ENCODE measurements around the gene ACIN1.
"Not testable (repeated sequence)": the region's sequence is repeated elsewhere in the genome, so short reads cannot be mapped to it uniquely, and the experiment has no call there.

Gene ACIN1

DNA sequence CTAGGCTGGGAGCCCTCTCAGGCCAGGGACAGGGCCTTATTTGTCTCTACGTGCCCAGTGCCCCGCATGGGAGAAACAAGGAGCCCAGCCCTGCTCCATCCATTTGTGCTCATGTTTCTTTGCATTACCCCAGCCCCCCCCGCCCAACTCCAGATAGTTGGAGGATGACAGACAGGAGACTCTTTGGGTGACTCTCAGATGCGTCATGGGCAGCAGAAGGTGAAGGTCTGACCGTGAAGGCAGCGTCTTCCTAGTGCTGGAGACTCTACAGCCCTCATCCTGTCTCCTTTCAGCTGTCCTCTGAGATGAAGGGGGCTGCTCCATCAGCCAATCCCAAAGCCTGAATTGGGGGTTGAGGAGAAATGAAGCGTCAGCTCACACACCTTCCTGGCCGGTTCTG is 53.2 kb downstream of the ACIN1 start:
- DNase-seq (ENCODE audit: low read depth): peak; percentile 72

DNA sequence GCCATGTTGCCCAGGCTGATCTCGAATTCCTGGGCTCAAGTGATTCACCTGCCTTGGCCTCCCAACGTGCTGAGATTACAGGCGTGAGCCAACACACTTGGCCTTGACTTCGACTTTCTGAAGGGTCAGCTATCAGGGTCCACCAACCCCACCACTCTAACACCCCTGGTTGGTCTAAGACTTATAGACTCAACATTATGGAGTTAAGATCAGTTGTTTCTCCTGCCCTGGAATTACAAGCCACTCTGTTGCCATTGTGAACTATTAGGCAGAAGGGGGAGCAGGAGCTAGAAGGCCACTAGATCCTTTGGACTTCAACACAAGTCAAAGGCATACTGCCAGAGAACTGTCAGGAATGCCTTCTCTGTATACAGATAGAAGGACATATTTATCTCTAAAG is 54.8 kb downstream of the ACIN1 start:
- no peak for DNase-seq (ENCODE audit: low read depth)

DNA sequence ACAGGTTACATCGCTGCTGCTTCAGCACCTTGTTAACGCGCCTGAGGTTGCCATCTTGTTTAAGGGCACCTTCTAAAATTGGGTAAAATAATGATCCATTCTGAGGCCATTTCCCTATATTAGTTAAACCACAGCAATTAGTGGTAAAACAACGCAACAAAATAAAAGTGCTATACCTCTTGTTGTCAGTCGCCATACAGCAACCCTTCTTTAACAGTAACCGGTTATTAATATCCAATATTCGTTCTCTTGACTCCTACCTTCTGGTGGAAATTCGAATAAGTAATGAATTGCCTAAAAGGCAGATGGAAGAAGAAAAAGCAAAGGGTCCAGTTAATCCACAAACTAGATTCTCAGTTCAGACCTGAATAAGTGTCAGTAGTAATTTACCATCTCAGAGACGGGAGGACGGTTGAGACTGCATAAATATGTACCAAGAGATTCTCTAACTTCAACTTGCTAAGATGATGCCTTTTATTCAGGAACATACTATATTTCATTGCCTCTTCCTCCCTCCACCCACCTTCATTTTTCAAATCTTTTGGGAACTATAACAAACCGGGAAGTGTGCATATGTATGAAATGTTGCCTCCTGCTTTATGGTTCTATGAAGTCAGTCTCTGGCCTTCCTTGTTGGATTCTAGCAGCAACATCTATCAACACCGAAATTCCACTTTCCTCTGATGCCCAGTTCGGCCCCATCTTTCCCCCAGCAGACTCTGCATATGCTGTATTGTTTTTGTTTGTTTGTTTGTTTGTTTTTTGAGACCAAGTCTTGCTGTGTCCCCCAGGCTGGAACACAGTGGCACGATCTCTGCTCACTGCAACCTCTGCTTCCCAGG is 59.4 kb downstream of the ACIN1 start:
- DNase-seq (ENCODE audit: low read depth): no peak

DNA sequence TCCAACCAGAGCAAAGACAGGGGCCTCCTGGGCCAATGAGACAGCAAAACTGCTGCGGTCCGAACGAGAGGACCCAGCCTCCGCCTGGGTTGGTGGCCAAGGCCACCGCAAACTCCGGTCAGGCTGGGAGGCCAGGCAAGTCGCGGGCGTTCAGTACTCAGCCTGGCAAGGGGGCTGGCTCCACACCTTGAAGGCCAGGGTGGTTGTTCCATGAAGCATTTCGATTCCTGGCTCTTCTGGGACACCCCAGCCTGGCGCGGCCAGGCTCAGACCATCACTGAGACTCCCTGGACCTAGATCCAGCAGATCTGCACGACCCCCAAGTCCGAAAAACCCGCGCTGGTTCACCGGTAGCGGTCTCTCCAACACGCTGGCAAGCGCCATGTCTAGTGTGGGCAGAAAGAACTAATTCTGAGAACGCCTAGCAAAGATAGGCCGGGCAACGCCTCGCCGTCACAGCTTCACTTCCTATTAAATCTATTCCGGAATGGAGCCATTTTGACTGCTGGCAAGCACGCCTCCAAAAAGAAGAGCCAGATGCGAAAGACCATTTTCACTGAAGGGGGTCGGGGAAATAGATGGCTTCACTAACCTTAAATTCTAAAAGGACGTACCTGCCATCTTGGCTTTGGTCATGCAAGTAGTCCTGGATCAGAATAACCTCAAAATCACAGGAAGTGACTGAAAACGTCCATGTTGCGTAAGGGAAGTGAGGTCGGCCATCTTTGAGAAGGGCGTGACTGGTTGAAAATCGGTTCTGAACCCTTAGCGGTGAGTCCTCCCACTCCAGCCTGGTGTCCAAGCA is 60.2 kb downstream of the ACIN1 start, which contains the start of gene PSMB5:
Gene PSMB5 (minus strand): TSS at position 403 of the 805 bp plus-strand sequence. CDS start 19 bp downstream, at position 384.
- DNase-seq (ENCODE audit: low read depth): peak; percentile 95

DNA sequence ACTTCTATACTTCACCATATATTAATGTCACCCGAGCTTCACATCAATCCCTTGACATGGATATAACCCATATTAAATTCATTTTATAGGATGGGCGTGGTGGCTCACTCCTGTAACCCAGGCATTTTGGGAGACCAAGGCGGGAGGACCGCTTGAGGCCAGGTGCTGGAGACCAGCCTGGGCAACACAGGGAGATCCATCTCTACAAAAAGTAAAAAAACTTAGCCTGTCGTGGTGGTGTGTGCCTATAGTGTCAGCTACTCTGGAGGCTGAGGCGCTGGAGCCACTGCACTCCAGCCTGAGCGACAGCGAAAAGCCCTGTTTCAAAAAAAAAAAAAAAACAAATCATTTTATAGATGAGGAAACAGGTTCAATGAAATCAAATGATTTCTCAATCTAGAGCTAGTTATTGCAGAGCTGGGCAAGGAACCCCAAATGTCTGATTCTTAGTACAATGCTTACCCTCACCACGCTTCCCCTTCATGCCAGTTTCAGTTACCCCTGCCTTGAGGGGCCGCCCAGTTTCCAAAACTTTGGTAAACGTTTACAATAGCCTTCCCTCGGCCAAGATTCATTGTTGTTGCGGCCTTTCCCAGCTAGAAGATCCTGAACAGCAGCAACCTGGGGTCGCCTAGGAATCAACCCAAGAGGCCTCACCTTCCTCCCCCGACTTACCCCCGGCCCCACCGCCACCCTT is 61.0 kb downstream of the ACIN1 start:
- DNase-seq (ENCODE audit: low read depth): no peak

DNA sequence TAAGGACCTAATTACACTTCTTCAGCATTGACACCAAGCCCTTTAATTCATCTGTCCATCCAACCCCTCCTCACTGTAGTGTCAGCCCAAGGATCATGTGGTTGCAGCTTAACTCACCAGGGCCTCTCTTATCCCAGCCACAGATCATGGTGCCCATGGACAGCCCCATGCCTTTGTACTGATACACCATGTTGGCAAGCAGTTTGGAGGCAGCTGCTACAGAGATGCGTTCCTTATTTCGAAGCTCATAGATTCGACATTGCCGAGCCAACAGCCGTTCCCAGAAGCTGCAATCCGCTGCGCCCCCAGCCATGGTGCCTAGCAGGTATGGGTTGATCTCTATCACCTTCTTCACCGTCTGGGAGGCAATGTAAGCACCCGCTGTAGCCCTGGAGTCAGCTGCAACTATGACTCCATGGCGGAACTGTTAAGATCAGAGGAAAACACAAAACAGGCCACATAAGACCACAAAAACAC is 61.6 kb downstream of the ACIN1 start:
- no peak for DNase-seq (ENCODE audit: low read depth)

DNA sequence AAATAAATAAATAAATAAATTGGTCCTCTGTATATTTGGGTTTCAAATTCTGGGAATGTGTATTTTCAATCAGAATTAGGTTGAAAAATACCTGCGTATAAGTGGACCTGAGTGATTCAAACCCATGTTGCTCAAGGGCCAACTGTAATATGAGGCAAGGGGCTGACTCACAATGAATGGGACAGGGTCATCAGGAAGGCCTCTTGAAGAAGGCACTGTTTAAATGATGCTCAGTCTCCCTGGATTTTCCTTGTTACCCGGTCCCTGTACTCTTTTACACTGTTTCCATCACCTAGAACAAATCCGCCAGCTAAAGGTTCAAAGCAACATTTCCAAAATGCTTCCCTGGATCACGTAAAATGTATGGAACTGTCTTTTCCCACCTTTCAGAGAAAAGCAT is 64.0 kb downstream of the ACIN1 start:
- no peak for DNase-seq (ENCODE audit: low read depth)

DNA sequence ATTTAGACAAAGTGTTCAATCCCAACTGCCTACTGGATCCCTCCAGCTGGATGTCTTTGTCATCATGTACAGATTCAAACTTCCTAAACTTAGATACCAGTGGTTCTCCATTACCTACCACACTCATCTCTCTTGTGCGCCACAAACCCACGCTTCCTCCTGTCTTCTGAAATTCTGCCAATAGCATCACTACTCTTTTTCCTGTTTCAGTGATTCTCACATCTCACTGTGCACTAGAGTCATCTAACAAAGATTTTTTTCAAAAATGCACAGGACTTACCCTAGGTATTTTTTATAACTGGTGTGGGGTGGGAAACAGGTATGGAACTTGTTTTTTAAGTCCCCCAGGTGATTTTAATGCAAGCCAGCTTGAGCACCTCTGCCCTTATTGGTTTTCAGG is 66.1 kb downstream of the ACIN1 start:
- DNase-seq (ENCODE audit: low read depth): no peak

DNA sequence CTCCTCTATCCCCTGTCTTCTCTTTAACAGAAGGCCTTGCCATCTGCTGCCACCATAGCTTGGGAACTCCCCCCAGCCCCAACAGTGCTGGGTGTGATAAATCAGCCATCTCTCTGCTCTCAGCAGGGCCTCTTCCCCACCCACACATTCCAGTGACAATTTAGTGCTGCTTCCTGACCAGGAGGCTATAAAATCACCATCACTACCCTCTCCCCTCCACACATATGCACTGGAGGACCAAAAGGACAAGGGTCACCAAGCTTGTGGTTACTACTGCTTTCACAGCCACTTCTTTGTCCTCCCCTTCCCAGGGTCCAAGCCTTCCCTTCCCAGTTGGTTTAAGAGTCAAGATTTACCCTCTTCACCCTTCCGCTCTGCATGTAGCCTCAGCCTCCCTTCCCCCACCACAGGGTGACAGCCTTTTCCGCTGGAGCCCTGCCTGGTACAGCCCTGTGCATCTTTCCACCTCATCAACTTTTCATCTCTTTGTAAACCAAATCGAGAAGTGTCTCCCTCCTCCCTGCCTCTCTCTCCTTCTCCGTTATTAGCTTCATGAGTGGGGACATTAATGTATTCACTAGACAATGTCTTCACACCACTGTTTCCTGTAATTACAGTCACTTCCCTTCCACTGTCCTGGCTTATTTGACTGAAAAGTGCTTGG is 69.7 kb downstream of the ACIN1 start:
- DNase-seq (ENCODE audit: low read depth): peak; percentile 45

DNA sequence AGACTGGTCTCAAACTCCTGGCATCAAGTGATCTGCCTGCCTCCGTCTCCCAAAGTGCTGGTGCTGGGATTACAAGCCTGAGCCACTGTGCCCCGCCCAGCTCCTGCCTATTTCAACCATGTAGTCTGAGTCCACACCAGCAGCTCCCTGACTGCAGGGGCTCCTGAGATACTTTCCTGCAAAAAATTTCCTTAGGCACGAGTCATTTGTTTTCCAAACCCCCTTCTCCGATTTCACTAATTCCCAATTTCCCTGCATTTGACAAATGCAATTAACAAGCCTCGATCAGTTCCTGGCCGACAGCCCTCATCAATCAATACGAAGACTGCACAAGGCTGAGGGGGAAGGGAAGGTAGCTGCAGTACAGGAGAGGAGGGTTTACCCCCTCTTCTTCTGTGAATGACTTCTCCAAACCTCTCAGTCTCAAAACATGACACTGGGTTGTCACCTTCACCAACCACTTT is 70.3 kb downstream of the ACIN1 start:
- no peak for DNase-seq (ENCODE audit: low read depth)

DNA sequence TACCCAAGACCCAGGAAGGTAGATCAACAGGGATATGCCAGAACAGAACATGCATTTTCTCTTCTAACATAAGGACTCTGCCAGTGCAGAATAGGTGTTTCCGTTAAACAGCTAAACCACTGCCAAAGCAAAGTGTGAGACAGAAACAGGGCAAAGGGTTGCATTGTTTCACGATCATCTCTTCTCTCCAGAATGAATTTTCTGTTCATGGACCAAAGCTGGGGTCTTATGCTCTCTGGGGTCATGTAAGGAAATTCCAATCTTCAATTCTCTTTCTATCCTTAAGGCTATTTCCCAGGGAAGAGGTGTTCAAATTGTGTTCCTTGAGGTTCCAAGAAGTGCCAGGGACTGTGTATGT is 71.2 kb downstream of the ACIN1 start:
- no peak for DNase-seq (ENCODE audit: low read depth)

DNA sequence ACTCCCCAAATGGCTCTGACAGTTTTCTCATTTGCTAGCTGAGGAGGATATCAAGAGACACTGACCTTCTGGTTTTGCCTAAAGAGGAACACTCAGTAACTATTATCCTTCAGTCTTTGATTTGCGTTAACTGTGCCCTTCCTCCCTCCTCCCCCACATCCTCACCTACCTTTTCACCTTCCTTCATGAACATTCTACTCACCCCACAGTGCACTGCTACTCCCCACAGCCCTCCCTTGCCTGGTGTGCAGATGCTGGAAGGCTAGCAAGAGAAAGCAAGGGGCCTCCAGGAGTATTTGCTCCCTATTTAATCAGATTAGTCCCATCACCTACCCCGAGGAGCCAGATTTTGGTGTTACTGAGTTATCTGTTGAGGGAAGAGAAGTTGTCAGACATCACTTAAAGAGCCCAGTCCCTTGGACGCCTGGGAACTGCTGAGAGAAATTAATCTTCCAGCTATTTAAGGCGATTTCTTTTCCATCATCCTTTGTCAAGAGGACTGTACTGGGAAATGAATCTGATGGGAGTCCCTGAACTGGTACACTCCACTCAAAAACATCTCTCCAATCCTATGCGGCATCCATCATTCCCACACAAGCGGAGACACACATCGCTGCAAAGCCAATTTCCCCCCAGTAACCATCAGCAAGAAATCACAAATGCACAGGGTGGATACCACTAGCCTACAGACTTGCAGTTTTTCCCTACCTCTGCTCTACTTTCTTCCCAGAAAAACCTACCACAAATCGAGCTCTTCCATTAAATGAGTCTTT is 71.7 kb downstream of the ACIN1 start:
- no peak for DNase-seq (ENCODE audit: low read depth)

DNA sequence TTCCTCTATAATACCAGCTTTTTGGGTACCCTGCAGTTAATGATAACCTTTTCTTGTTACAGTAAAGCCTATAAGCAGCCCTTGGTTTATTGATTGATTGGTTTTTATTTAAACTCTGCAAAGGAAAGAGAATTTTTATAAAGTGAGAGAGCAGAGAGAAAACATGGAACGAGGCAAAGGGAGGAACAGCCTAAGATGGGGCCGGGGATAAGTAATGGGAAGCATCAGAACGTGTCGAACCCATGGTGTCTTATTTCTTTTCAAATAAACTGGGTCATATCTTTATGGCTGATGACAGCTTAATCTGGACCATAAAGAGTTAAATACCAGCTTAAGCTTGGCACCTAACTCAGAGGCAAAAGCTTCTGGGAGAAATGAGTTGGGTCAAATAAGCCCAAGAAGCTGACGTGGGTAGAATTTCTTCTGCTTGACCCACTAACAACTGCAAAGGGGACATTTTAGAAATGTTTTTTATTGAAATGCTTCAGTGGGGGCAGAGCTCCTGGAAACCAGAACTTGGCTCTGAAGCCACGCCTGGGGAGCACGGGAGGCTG is 73.0 kb downstream of the ACIN1 start:
- DNase-seq (ENCODE audit: low read depth): no peak

DNA sequence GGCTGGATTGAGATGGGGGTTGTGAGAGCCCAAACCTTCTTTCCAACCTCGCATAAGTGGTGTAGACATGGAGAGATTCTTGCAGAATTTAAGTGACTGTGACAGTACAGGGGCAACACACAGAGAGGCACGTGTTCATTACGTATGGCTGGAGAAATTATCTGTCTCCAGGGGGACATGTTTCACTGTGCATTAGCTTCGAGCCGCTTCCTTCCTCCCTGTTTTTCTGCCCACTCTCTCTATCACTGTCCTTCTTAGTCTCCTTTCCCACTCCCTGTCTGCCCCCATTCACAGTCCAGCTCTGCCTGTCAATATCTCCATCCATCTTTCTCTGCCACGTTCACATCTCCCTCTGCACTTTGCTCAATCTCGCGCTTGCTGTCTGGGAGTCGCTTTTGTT is 73.5 kb downstream of the ACIN1 start:
- DNase-seq (ENCODE audit: low read depth): no peak

DNA sequence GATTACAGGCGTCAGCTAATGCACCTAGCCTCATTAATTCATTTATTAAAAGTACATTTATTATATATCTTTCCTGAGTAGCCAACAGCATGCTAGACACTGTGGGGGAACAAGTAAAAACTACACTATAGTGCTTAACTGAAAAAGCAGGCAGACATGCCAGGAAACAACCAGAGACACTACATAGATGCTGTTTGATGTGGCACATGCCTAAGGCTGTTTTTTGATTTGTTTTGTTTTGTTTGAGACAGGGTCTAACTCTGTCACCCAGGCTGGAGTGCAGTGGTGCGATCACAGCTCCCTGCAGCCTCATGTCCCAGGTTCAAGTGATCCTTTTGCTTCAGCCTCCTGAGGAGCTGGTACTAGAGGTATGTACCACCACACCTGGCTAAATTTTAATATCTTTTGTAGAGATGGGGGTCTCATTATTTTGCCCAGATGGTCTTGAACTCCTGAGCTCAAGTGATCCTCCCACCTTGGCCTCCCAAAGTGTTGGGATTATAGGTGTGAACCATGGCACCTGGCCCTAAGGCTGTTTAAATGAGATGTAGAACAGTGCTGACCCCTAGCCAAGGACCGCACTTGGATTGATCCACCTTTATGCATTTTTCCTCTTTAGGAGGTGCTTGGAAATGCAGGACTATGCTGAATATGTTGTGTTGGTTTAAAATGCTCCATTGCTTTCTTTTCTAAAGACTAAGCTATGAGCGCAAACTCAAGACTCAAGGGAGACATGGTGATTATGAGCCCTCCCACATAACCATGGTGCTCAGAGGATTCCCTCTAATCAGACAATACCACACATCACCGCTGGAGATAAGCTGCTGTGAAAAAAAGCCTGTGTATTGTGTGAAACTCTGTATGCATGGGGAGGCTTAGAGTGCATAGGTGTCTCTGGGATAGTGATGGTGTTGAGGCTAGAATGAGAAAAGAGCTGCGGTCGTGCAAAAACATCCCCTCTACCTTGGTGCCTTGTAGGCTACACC is 74.5 kb downstream of the ACIN1 start:
- DNase-seq (ENCODE audit: low read depth): no peak

DNA sequence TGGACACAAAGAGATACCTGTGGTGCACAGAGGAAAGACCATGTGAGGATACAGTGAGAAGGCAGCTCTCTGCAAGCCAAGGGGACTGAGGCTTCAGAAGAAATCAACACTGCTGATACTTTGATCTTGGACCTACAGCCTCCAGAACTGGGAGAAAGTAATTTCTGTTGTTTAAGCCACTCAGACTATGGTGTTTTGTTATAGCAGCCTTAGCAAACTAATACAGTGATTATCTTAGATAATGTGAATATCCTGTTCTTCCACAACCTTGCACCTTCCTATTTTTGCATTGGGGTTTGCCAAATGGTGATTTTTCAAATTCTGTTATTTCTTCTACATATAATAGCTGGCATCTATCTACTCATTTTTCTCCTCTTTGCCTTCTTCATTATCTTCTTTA is 76.8 kb downstream of the ACIN1 start:
- DNase-seq (ENCODE audit: low read depth): no peak

DNA sequence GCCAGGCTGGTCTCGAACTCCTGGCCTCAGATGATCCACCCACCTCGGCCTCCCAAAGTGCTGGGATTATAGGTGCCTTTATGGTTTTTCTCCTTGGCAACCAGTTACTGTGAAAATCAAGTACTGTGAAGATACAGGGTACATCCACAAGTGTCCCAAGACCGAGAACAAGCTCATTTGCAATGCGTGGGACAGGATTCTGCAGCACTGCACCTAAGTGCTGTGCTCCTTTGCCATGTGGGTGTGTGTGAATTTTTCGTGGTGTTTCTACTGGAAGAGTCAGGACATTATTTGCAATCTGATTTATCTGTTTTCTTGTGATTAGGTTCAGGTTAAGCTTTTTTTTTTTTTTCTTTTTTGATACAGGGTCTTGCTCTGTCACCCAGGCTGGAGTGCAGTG is 77.8 kb downstream of the ACIN1 start:
- no peak for DNase-seq (ENCODE audit: low read depth)

DNA sequence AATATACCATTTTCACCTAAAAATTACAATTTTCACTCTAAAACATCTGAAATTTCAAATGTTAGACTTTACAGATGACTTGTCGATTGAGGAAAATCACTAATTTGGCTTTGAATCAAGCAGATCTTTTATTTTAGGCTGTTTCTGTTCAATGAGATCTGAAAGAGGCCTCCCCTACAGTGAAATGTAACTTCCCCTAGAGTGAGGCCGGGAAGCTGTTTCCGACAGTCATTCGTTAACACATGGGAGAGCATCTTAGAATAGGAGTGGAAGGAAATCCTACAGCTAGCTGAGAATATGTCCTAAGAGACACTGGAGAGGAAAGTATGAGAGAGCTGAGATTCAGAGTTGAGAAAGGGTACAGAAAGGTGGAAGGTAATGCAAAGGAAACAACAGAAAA is 79.3 kb downstream of the ACIN1 start:
- DNase-seq (ENCODE audit: low read depth): no peak

DNA sequence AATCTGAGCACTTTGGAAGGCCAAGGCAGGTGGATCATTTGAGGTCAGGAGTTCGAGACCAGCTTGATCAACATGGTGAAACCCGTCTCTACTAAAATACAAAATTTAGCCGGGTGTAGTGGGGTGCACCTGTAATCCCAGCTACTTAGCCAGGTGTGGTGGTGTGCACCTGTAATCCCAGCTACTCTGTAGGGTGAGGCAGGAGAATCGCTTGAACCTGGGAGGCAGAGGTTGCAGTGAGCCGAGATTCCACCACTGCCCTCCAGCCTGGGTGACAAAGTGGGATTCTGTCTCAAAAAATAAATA is 81.2 kb downstream of the ACIN1 start:
- not testable (repeated sequence) for DNase-seq (ENCODE audit: low read depth)
